GM10266 (cell line): ENCODE results near the gene RHBDL1.
A peak's percentile ranks its signal among the peaks of the same experiment; 100 is the strongest.
"Not testable (repeated sequence)": the region's sequence is repeated elsewhere in the genome, so short reads cannot be mapped to it uniquely, and the experiment has no call there.

Experiments
- DNase-seq: peaks from one replicate; pipeline ENCODE4 v3.0.0; 2012; ENCODE audit errors: extremely low spot score
- TF ChIP-seq, protein P1 (sequence below): IDR thresholded peaks from 2 replicates; pipeline ENCODE4 v1.5.1; 2012; ENCODE audit warnings: mild to moderate bottlenecking, low read depth; ENCODE audit not compliant: control insufficient read depth, insufficient read depth; ENCODE audit errors: missing control alignments

Gene RHBDL1

DNA sequence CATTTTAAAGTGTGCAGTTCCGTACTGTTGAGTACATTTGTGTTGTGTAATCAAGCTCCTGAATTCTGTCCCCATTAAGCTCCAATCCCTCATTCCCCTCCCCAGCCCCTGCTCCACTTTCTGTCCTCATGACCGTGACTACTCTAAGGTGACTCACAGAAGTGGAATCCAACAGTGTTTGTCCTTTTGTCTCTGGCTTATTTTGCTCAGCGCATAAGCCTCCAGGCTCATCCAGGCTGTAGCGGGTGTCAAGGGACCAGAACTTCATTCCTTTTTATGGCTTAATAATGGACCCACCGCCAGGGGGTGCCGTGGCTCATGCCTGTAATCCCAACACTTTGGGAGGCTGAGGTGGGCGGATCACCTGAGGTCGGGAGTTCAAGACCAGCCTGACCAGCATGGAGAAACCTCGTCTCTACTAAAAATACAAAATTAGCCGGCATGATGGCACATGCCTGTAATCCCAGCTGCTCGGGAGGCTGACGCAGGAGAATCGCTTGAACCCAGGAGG is 37.3 kb downstream of the RHBDL1 start:
- TF ChIP-seq, protein P1, sequence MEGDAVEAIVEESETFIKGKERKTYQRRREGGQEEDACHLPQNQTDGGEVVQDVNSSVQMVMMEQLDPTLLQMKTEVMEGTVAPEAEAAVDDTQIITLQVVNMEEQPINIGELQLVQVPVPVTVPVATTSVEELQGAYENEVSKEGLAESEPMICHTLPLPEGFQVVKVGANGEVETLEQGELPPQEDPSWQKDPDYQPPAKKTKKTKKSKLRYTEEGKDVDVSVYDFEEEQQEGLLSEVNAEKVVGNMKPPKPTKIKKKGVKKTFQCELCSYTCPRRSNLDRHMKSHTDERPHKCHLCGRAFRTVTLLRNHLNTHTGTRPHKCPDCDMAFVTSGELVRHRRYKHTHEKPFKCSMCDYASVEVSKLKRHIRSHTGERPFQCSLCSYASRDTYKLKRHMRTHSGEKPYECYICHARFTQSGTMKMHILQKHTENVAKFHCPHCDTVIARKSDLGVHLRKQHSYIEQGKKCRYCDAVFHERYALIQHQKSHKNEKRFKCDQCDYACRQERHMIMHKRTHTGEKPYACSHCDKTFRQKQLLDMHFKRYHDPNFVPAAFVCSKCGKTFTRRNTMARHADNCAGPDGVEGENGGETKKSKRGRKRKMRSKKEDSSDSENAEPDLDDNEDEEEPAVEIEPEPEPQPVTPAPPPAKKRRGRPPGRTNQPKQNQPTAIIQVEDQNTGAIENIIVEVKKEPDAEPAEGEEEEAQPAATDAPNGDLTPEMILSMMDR: peak; percentile 38
- not testable (repeated sequence) for DNase-seq

DNA sequence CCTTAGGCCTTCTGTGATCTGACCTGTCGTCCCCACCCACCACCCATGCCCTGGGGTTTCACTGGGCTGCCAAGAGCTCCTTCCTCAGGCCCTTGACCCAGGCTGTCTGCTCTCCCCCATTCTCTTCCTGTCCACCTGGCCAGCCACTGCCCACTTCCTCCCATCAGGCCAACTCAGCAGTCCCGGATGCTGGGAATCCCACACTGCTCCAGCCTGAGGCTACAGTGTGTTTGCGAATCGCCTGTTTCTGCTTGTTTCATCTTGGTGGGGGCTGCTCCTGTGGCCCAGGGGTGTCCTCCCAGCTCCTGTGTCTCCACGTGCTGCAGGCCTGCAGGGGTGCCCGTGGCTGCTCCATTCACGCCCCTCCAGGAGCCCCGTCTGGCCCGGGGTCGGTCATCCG is 38.6 kb downstream of the RHBDL1 start:
- no peak for DNase-seq
- TF ChIP-seq, protein P1: no peak

DNA sequence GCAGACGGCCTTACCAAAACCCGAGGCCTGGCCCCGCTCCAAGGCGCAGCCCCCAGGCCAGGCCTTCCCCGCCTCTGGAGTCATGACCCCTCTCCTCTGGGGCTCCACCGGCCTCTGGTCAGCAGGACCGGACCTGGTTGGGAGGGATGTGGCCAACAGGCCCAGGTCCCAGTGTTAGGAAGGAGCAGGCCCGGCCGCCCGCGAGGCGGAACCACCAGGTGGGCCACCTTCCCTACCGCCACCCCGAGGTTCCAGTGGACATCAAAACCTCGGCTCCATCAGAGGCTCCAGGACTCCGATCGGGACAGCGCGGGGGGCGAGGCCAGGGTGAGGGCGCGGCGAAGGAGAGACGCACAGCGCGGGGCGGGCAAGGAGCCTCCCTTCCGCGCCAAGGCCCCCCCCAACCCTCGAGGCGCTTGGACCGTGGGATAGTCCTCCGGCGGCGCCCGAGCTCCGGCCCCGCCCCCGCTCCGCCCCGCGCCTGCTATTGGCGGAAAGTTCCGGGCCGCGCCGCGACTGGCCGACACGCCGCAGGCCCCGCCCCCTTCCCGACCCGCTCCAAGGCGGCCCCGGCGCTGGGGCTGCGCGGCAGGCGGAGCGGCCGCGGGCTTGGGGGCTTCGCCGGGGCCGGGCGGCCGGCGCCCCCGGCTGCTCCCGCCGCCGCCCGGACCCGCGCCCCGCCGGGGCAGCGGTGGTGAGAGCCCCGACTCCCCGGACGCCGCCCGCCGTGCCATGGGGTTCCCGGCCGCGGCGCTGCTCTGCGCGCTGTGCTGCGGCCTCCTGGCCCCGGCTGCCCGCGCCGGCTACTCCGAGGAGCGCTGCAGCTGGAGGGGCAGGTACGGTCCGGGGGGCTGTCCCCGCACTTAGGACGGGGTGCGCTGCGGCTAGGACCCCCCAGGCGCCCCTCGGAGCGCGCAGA is 39.3 kb downstream of the RHBDL1 start, which contains the start of gene METRN:
METRN (plus strand) TSS at position 561 of the 919 bp plus-strand sequence; CDS start at position 733, 172 bp downstream.
- DNase-seq: peak; percentile 98
- TF ChIP-seq, protein P1: no peak

DNA sequence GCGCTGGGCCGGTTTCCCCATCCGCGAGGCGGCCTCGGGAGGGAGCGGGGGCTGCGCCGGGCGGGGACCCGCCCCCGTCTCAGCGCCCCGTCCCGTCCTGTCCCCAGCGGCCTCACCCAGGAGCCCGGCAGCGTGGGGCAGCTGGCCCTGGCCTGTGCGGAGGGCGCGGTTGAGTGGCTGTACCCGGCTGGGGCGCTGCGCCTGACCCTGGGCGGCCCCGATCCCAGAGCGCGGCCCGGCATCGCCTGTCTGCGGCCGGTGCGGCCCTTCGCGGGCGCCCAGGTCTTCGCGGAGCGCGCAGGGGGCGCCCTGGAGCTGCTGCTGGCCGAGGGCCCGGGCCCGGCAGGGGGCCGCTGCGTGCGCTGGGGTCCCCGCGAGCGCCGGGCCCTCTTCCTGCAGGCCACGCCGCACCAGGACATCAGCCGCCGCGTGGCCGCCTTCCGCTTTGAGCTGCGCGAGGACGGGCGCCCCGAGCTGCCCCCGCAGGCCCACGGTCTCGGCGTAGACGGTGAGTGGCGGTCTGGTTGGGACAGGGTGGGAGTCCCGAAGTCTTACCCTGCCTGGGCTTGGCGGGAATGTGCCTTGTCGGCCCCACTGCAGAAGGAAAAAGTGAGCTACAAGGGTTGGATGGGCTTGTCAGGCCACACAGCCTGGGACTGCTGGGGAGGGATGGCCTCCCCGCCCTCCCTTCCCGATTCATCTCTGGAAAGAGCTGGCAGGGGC is 40.2 kb downstream of the RHBDL1 start:
- DNase-seq: peak; percentile 72

DNA sequence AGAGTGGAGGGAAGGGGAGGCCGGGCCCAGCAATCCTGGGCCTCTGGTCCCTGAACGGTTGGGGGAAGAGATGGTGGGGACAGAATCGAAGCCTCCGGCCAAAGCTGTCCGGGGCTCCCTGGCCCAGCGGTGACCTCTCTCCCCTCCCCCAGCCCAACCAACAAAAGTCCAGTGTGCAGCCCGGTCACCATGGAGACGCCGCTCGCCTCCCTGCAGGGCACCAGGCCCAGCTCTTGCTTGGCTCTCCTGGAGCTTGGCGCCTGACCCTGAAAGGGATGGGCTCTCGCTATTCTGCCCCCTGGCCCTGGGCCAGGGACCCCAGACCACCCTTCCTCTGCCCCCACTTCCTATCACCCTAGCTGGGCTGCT is 40.7 kb downstream of the RHBDL1 start:
- no peak for DNase-seq
- TF ChIP-seq, protein P1: no peak

More for the DNA sequence above, 40.2 kb downstream of the RHBDL1 start:
- TF ChIP-seq, protein P1: no peak

DNA sequence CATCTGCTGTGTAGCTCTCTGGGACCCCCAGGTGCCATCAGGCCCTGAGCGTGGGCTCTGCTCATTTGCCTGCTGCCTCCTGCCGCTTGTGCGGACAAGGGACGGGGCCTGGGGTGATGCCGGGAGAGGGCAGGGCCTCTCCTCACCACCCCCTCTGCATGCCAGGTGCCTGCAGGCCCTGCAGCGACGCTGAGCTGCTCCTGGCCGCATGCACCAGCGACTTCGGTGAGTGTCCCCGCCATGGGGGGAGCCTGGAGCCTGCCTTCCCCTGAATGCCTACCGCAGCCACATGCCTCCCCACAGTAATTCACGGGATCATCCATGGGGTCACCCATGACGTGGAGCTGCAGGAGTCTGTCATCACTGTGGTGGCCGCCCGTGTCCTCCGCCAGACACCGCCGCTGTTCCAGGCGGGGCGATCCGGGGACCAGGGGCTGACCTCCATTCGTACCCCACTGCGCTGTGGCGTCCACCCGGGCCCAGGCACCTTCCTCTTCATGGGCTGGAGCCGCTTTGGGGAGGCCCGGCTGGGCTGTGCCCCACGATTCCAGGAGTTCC is 41.4 kb downstream of the RHBDL1 start:
- TF ChIP-seq, protein P1: no peak

More for the DNA sequence above, 41.4 kb downstream of the RHBDL1 start:
- DNase-seq: no peak
